ENCODE measurements around the gene HSPB9.
A peak's percentile ranks its signal among the peaks of the same experiment; 100 is the strongest.

The HSPB9 gene, protein sequence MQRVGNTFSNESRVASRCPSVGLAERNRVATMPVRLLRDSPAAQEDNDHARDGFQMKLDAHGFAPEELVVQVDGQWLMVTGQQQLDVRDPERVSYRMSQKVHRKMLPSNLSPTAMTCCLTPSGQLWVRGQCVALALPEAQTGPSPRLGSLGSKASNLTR

DNA sequence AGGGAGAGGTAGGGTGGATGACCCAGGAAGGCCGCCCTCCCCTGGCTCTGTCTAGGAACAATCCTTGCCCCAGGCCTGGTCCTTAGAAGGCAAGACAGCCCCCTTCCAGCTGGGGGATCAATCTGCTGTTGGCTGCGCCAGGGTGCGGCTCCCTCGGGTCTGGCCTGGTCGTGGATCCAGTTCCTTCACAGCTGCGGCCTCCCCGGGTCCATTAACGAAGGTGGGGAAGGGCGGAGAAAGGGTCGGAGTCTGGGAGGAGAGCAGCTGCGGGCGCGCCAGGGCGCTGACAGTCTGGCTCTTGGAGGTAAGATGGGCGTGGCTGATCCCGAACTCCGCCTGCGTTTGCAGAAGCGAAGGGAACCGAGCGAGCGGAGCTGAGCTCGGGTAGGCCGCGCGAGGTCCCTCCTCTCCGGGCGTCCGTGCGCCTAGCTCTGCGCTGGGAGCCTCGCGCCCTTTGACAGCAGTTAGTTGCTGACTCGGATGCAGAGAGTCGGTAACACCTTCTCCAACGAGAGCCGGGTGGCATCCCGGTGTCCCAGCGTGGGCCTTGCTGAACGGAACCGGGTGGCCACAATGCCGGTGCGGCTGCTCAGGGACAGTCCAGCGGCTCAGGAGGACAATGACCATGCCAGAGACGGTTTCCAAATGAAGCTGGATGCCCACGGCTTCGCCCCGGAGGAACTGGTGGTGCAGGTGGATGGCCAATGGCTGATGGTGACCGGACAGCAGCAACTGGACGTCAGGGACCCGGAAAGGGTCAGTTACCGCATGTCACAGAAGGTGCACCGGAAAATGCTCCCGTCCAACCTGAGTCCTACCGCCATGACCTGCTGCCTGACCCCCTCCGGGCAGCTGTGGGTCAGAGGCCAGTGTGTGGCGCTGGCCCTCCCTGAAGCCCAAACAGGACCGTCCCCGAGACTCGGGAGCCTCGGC, at the start of gene HSPB9:
Gene HSPB9, plus strand, starts transcription at position 434 of the 933 bp plus-strand sequence. Its CDS starts 47 bp downstream, at position 481.
- no peak for DNase-seq

DNA sequence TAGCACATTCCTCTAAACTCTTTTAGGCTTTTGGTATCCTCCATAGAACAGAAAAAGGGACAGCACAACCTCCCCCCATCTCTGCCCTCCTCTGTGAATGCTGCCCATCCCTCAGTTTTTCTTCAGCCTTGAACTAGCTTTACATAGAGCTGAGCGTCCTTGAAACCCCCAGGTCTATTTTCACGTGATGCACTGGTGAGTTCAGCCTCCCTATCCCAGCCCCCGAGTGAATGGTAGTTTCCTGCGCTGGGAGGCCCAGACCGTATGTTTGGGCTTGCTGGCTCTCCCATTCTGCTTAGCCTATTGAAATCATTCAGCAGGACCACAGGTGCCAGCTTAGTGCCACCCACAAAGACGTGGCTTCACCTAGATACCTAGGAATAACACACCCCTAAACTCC, 46.8 kb upstream of the HSPB9 start:
- no peak for DNase-seq

DNA sequence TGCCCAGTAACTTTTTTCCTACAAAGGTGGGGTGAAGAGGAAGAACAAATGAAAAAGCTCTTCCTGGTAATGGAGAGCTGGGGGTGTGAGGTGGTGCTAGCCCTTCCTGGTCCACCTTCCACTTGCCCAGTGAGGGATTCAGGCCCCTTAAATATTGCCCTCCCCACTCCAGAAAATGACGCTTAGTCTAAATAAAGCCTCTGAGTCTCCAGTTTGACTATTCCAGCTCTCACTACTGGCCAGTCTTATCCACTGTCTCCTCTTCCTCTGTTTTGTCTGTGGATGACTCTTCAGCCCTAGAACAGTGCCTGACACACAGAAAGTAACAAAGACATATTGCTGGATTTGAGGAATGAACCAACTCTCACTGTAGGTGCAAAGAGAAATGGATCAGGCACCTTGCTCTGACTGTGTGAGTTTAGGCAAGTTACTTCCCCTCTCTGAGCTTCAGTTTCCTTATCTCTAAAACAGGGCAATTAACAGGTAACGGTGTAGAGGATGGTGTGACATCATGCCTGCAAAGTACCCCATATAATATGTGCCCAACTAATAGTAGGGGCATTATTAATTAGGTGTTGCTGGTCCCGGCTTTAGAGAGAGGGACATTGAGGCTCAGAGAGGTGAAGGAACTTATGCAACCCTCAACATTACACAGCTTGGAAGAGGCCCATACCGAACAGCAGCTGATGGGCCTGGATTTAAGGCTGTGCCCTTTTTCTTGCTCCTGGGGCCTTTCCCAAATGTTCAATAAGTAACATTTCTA, 45.6 kb upstream of the HSPB9 start:
- no peak for DNase-seq

DNA sequence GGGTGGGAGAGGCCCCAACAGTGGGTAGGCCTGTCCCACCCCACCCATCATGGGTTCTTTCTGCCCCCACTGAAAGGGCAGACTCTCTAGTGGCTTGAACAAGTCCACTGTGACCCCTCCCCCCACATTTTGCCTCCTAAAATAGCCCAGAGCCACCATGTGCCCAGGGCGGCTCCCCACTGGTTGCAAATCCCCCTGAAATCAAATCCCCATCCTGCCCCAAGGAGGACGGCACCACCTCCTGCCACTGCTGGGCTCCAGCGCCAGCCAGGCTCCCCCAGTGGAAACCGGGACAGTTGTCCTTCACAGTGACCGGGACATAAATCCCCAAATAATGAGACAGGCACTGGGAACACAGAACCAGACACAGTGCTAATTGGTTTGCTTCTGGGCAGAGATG, 44.8 kb upstream of the HSPB9 start:
- DNase-seq = no peak

DNA sequence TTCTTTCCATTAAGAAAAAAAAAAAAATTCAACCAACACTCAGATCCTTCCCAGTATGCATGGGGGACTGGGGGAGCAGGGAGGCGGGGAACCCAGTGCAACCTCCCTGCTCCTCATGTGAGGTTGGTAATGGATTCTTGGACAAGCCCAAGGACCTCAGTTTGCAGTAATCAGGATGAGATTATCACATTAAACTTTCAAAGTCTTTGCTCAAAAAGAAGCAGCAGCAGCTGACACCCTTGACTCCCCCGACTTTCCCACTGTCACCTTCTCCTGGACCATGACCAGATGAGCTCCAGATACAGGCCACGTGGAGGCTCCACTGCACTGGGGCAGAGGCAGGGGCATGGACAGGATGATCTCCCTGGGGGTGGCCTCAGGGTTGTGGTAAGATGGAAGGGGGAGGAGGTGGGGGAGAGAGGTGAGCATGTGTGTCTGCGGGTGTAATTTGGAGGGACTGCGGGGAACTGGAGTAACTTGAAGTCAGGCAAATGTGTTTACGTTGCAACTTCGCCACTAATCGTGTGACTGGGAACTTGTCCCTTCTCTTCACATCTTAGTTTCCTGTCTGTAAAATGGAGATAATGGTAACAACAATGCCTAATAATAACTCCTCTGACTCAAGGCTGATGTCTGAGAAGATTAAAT, 44.1 kb upstream of the HSPB9 start:
- no peak for DNase-seq

DNA sequence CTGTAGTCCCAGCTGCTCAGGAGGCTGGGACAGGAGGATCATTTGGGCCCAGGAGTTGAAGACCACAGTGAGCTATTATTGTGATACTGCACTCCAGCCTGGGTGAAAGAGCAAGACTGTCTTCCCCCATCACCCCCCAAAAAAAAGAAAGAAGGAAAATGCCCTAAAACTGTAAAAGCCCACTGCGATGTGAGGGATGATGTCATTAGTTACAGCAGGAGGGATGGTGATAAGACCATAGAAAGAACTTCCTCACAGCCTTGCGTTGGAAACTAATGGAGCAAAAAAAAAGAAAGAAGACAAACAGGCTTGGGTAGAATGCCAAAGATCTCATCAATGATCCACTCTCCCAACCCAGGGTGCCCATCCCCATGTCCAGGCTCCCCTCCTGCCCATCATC, 43.1 kb upstream of the HSPB9 start:
- DNase-seq = no peak

DNA sequence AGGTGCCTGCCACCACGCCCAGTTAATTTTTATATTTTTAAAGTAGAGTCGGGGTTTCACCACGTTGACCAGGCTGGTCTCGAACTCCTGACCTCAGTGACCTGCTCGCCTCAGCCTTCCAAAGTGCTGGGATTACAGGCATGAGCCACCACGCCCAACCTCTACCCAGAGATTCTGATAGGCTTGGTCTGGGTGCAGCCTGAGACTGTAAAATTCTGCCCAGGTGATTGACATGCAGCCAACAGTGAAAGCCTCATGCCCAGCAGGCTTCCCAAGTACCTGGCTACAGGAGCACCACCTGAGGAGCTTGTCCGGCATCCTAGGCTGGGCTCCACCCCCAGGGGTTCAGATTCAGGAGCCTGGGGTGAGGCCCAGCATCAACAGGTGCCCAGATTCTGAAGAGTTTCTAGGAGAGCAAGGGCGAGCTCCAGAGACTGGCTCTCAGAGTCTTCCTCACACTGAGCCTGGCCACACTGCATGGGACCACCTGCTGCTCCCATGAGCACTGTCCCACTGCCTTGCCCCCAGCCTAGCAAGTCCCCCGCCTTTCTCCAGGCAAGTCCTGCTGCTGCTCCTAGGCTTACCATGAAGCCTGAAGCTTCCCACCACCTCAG, 41.0 kb upstream of the HSPB9 start:
- DNase-seq = no peak

DNA sequence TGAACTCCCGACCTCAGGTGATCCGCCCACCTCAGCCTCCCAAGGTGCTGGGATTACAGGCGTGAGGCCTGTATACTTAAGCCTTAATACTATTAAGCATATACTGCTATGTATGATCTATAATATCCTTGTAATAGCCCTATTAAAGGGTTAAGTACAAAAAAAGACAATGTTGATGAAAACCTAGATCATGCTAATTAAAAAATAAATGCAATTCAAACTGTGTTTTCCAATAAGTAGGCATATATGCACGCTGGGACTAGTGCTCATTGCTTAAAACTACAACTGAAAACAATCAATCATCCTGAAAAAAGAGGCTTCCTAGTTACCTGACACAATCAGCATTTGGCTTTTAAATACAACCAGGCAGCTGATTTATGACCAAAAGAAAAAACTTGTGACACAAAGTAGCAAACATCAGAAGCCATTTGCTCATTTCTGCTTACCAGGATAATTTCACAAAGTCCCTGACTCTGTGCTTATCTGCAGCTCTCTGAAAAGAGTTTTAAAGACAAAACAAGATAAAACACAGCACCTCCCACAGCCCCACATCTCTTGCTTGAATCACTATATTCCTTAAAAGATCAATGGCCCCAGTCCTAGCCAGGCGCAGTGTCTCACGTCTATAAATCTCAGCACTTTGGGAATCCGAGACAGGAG, 35.4 kb upstream of the HSPB9 start:
- no peak for DNase-seq

DNA sequence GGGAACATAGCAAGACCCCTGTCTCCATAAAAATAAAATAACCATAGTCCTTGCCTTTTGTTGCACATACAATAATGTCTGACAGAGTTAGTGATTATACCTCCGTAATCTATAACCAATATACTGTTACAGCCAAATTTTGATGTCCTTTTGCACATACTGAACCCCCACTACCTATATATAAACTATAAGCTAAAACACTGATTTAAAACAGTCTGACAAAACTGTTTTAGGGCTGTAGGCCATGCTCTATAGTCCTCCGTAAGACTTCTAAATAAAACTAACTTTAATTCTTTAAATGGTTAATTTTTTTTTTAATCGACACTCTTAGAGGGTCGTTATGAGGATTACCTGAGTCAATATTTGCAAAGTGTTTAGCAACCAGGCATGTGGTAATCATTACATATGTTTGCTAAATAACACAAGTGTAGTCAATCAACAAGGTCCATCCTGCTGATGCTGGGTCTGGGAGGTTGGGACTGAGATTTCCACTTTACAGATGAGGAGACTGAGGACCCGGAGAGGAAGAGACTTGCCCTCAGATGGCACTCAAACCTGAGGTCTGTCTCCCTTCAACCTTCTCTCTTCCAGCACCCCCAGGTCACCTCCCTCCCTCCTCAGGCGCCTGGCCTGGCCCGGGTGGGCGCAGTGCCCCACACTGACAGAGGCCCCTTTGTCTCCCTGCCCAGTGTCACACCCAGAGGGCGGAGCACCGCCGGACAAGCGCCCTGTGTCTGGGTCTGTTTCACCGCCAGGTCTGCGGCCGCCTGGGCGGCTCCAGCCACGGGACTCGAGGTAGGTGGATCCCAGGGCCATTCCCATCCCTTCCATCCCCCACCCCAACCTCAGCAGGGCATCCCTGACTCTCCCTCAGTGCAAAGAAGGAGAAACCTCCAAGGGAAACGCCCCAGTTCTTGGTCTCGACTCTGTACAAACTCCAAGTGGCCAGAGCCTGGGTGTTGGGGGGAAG, 34.6 kb upstream of the HSPB9 start:
- no peak for DNase-seq

DNA sequence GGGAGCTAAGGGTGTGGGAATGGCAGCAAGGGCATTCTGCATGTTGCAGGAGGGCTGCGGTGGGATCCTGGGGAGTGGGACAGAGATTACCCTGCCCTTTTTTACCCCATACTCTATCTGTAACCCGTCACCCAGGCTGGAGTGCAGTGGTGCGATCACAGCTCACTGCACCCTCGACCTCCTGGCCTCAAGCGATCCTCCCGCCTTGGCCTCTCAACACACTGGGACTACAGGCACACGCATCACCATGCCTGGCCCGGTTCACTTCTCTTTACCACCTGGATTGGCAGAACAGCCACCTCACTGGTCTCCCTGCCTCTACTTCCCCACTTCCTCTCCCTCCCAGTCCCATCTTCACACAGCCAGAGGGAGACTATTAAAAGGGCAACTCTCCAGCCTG, 33.9 kb upstream of the HSPB9 start:
- DNase-seq = no peak

DNA sequence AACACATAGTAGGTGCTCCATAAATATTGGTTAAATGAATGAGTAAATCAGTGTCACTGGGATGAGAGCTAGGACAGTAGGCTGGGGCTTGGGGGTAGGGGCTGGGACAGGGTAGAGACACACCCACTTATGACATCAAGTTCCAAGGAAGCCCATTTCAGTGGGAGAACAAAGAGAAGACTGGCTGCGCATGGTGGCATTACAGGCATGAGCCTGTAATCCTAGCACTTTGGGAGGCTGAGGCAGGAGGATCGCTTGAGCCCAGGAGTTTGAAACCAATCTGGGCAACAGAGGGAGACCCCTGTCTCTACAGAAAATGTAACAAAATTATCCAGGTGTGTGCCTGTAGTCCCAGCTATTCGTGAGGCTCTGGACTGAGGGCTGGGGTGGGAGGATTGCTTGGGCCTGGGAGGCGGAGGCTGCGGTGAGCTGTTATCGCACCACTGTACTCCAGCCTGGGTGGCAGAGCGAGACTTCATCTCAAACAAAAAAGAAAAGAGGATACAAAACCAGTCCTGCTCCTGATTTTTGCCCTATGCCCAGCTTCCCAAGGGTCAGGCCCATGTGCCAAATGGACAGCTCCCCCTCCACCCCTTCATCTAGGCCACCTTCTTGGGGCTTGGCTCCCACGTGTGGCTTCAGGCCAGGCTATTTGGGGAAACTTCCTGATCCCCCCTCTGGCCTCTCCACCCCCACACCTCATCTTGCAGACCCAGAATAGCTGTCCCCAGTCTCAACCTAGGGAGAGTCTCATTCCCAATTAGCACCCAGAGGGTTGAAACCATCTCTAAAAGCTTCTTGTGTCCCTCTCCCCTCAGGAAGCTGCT, 31.4 kb upstream of the HSPB9 start:
- no peak for DNase-seq

DNA sequence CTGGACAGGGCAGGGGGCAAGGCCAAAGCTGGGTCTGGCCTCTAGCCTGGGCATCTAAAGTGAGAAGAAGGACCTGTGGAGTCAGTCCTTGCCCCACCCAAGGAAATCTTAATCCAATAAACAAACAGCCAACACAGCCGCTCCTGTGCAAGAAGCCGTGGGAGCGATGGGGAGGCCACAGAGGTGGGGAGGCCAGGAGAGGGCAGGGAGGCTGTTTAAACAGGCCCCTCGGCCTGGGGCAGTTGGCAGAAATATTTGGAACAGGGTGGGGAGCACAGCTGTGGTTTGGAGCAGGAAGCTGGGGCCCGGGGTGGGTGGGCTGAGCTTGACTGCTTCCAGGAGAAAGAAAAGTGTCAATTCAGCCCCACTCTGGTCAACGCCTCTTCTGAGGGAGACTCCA, 29.7 kb upstream of the HSPB9 start:
- no peak for DNase-seq

DNA sequence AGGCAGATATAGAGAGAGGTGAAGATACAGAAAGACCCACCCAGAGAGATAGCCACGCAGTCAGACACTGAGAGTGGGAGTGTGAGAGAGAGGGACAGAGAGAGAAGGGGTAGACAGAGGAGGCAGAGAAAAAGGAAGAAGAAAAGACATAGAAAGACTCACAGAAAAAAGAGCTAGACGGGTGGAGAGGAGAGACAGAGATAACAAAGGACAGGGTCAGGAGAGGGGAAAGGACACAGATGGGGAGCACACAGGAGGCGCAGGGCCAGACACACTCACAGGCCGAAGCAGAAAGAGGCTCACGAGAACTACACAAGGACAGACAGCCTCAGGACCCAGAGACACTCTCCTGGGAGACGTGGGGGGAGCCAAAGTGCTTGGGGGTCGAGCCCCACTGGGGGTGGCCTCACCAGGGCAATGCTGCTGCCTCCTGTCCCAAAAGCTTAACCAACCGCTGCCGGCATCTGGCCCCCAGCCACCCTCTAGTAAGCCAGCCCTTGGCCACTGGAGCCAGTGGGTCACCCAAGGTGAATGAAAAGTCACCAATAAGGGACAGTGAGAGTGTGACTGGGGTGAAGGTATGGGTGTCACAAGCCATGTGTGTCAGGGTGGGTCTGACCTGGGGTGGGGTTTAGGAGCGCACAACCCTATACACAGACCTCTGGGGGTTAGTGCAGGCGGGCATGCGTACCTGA, 28.1 kb upstream of the HSPB9 start:
- DNase-seq = no peak

DNA sequence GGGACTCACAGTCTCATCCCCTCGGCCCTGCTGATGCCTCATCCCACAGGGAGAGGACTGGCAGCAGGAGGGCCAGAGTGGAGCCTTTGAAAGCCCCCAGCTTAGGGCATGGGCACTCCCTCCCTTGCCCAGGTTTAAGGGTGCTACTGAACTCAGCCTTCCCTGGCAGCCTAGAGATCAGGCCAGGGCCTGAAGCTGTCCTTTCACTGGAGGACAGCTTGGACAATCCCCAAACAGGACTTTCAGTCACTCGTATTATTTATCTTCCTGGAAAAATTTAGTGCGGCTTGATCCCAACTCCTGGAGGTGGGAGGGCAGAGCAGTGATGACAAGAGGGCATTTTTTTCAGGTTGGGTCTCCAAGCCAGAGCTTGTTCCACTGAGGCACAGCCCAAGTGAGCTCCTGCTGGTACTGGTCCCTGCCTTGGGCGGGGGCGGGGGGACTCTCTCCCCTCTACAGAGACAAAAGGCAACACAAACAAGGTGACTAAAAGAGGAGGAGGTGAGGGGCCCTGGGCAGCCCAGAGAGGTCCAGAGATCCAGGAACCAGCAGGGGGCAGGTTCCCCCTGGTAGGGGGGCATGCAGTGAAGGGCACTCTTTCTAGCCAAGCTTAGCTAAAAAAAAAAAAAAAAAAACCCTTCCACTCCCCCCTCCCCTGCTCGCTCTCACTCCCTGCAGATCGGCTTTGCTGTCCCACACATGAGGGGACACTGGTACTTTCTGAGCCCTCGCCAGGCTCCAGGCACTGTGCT, 26.1 kb upstream of the HSPB9 start:
- DNase-seq = no peak

DNA sequence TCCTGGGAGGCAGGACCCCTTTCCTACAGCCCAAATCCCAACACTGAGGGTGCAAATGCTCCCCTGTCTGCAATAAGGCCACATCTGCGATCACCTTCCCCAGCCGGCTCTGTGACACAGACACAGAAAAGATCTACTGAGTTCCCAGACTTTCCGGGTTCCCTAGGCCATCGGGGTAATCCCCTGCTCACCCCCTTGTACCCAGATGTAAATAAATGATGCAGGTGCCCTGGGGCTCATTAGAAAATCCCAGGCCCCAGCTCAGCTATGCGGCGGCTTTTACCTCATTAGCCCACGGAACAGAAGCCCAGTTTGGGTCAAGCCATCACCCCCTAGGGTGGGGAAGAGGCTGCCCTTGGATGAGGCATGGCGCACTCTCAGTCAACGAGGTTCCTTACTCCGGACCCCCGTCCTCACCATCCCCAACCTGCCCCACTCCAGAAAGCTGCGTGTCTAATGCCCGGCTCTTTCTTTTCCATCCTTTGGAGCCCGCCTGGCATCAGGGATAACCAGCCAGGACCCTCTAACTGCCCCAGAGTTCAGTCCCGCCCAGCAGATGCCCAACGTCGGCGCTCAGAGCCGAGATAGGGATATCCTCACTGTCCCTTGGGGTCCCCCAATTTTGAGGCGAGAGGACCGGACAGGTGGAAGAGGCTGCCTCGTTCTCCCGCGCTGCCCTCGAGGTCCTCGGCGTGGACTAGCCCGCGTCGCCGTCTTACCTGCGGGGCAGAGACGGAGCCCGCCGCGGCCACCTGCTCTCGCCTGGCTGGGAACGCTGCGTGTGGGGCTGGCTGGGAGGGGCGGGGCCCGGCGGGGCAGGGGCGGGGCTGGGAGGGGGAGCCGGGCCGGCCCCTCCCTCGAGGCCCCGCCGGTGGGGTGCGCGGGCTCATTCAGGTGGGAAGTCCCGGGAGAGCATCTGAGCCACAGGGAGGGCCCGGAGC, 24.6 kb upstream of the HSPB9 start, which contains the start of gene ZNF385C:
Gene ZNF385C, minus strand, starts transcription at position 783 of the 941 bp plus-strand sequence. CDS start 35,417 bp downstream, outside the sequence.
- peak; percentile 17 for DNase-seq

DNA sequence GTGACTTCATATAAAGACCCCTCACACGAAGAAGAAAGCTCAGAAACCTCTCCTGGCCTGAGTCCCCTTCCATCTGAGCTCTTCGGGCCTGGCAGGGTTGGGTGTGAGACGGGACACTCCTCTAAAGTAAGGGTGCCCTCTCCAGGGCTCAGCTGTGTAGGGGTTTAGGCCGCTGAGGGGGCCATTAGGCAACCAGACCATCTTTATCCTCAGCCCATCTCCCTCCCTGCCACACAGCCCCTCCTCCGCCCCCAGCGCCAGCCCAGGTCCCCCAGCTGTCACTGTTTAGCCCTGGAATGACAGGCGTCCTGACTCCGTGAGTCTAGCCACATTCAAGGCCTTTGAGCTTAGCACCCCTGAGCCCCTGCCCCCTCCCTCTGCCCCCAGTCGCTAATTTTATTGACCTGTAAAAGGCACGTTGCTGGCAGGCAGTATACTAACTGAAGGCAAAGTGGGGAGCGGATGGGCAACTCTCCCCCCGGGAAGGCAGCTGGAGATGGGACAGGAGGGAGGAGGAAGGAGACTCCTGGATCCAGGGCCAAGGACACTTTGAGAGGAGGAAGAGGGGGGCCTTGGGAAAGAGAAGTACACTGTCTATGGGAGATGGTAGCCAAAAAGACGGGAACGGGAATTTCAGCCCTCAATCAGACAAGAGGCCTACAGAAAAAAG, 23.7 kb upstream of the HSPB9 start:
- DNase-seq = no peak
